Calu3 (cell line): ENCODE measurements around the gene COPG2. TPM values are rescaled to one million over a fixed set of nuclear protein-coding genes. Genes with fewer than 3 reads are reported as not detected.

Experiments used
- BruUV-seq: library from RNA; stranded (reverse); fragments of 400-500 nt; replicated peaks from 2 replicates; lab custom pipeline; 2021; lab: Mats Ljungman, UMichigan
- CTCF ChIA-PET: fragments of 300-600 bp; sonication (Branson Sonifier 250); formaldehyde crosslinking; loops from one replicate; lab custom pipeline; 2022; ENCODE audit warnings: antibody characterized with exemption; lab: Charles Lee
- DNase-seq: peaks from one replicate; pipeline ENCODE4 v3.0.0; 2022
- H3K27ac Mint-ChIP-seq: one replicate; pipeline ENCODE4 v1.8.0; 2022; ENCODE audit warnings: mixed read lengths; ENCODE audit not compliant: unreplicated experiment
- H3K27me3 Mint-ChIP-seq: one replicate; pipeline ENCODE4 v1.8.0; 2022; ENCODE audit warnings: mixed read lengths; ENCODE audit not compliant: unreplicated experiment
- H3K36me3 Mint-ChIP-seq: one replicate; pipeline ENCODE4 v1.8.0; 2022; ENCODE audit warnings: mild to moderate bottlenecking, moderate library complexity, mixed read lengths; ENCODE audit not compliant: insufficient read depth, unreplicated experiment
- H3K4me1 Mint-ChIP-seq: one replicate; pipeline ENCODE4 v1.8.0; 2022; ENCODE audit warnings: mild to moderate bottlenecking, low read depth, mixed read lengths; ENCODE audit not compliant: unreplicated experiment
- H3K4me3 Mint-ChIP-seq: one replicate; pipeline ENCODE4 v1.8.0; 2022; ENCODE audit warnings: mild to moderate bottlenecking, low read depth, moderate library complexity, mixed read lengths; ENCODE audit not compliant: unreplicated experiment
- H3K9me3 Mint-ChIP-seq: one replicate; pipeline ENCODE4 v1.8.0; 2022; ENCODE audit warnings: low read depth, mixed read lengths; ENCODE audit not compliant: unreplicated experiment
- CTCF ChIP-seq: fragments of 200-600 bp; IDR thresholded peaks from one replicate; pipeline ENCODE4 v1.8.0; 2022; ENCODE audit warnings: antibody characterized with exemption; ENCODE audit not compliant: unreplicated experiment
- intact Hi-C: fragments of 100-400 bp; cut with micrococcal nuclease; formaldehyde crosslinking; loops from one replicate; pipeline ENCODE4 v1.10.0; 2022; ENCODE audit not compliant: unreplicated experiment
- total RNA-seq: library from RNA; stranded (reverse); gene quantifications from 2 replicates; pipeline ENCODE4 v1.2.3, GENCODE V29; 2022

Gene COPG2
- total RNA-seq, 1 experiment from 2014 or later: 18.2 TPM

GRCh38 chr7:130475776-130476175 is 192.8 kb downstream of the COPG2 start:
- BruUV-seq: no TSS peak
- intact Hi-C loops: no loop called here
- H3K27me3 Mint-ChIP-seq: peaks cover 60% of the 10 kb centered on the region

GRCh38 chr7:130473876-130474275 is 194.7 kb downstream of the COPG2 start:
- H3K4me3 Mint-ChIP-seq: no peak overlapping the region
- no peaks in the 10 kb centered on the region for H3K36me3 Mint-ChIP-seq
- no peak for DNase-seq
- no TSS peak for BruUV-seq
- peaks cover 60% of the 10 kb centered on the region for H3K27me3 Mint-ChIP-seq
- no peak overlapping the region for H3K27ac Mint-ChIP-seq
- no peaks in the 10 kb centered on the region for H3K4me1 Mint-ChIP-seq
- CTCF ChIA-PET: no interaction called here
- no peak for TF ChIP-seq CTCF
- intact Hi-C loops: no loop called here
- no peaks in the 10 kb centered on the region for H3K9me3 Mint-ChIP-seq

More at GRCh38 chr7:130475776-130476175, 192.8 kb downstream of the COPG2 start:
- Mint-ChIP-seq H3K9me3 (no peaks in the 10 kb centered on the region), H3K4me1 (no peaks in the 10 kb centered on the region), H3K27ac (no peak overlapping the region), H3K36me3 (no peaks in the 10 kb centered on the region), H3K4me3 (no peak overlapping the region)
- CTCF ChIA-PET: no interaction called here
- DNase-seq: no peak
- no peak for TF ChIP-seq CTCF

- H3K9me3 Mint-ChIP-seq: no peaks in the 10 kb centered on the region
- no peaks in the 10 kb centered on the region for H3K4me1 Mint-ChIP-seq
- intact Hi-C loops: no loop called here
- CTCF ChIA-PET: no interaction called here
- H3K27me3 Mint-ChIP-seq: peaks cover 60% of the 10 kb centered on the region
- no peak overlapping the region for H3K4me3 Mint-ChIP-seq
- H3K27ac Mint-ChIP-seq: no peak overlapping the region
- no peak for DNase-seq
- TF ChIP-seq CTCF: no peak
- H3K36me3 Mint-ChIP-seq: no peaks in the 10 kb centered on the region
- BruUV-seq: no TSS peak
These were observed 195.3 kb downstream of the COPG2 start for GRCh38 chr7:130473289-130473688.

GRCh38 chr7:130471974-130472373 is 196.6 kb downstream of the COPG2 start:
- no peaks in the 10 kb centered on the region for H3K9me3 Mint-ChIP-seq
- no peak for TF ChIP-seq CTCF
- intact Hi-C loops: no loop called here
- no TSS peak for BruUV-seq
- no peak for DNase-seq
- no peaks in the 10 kb centered on the region for H3K36me3 Mint-ChIP-seq
- H3K27ac Mint-ChIP-seq: no peak overlapping the region
- peaks cover 49% of the 10 kb centered on the region for H3K27me3 Mint-ChIP-seq
- CTCF ChIA-PET: no interaction called here
- H3K4me3 Mint-ChIP-seq: no peak overlapping the region
- H3K4me1 Mint-ChIP-seq: no peaks in the 10 kb centered on the region
